Parathyroid adenoma (tissue), 2 donors: ENCODE results near the gene SMIM20.
"Not testable (repeated sequence)": the region's sequence is repeated elsewhere in the genome, so short reads cannot be mapped to it uniquely, and the experiment has no call there.

ENCODE experiments used
- H2AFZ ChIP-seq: fragments of 300-600 bp; sonication (generic); one replicate; pipeline ENCODE4 v1.7.0; 2017; ENCODE audit warnings: antibody characterized with exemption, mild to moderate bottlenecking
- H3K27ac ChIP-seq: fragments of 300-600 bp; sonication (generic); one replicate; pipeline ENCODE4 v1.7.0; 2017
- H3K27me3 ChIP-seq: fragments of 300-600 bp; sonication (generic); one replicate; pipeline ENCODE4 v1.7.0; 2017; ENCODE audit warnings: low read length; ENCODE audit not compliant: control insufficient read depth, insufficient read depth
- H3K36me3 ChIP-seq: fragments of 300-600 bp; sonication (generic); one replicate; pipeline ENCODE4 v1.7.0; 2017; ENCODE audit warnings: low read length; ENCODE audit not compliant: control insufficient read depth, insufficient read depth
- H3K4me1 ChIP-seq: fragments of 300-600 bp; sonication (generic); one replicate; pipeline ENCODE4 v1.7.0; 2017; ENCODE audit warnings: control low read depth
- H3K4me2 ChIP-seq: fragments of 300-600 bp; sonication (generic); one replicate; pipeline ENCODE4 v1.7.0; 2017; ENCODE audit warnings: low read length
- H3K4me3 ChIP-seq: fragments of 300-600 bp; sonication (generic); one replicate; pipeline ENCODE4 v1.7.0; 2017; ENCODE audit warnings: low read depth, low read length
- H3K79me2 ChIP-seq: fragments of 300-600 bp; sonication (generic); one replicate; pipeline ENCODE4 v1.7.0; 2017; ENCODE audit warnings: control low read depth
- H3K9ac ChIP-seq: fragments of 300-600 bp; sonication (generic); one replicate; pipeline ENCODE4 v1.7.0; 2017; ENCODE audit warnings: mild to moderate bottlenecking
- H3K9me3 ChIP-seq: fragments of 300-600 bp; sonication (generic); one replicate; pipeline ENCODE4 v1.7.0; 2017; ENCODE audit warnings: low read length; ENCODE audit not compliant: control insufficient read depth
- TF ChIP-seq, protein P1 (sequence below): fragments of 300-600 bp; sonication (generic); IDR thresholded peaks from one replicate; pipeline ENCODE4 v1.7.0; 2017; ENCODE audit warnings: antibody characterized with exemption, mild to moderate bottlenecking
- donor health status: primary hyperparathyroidism.

Gene SMIM20

DNA sequence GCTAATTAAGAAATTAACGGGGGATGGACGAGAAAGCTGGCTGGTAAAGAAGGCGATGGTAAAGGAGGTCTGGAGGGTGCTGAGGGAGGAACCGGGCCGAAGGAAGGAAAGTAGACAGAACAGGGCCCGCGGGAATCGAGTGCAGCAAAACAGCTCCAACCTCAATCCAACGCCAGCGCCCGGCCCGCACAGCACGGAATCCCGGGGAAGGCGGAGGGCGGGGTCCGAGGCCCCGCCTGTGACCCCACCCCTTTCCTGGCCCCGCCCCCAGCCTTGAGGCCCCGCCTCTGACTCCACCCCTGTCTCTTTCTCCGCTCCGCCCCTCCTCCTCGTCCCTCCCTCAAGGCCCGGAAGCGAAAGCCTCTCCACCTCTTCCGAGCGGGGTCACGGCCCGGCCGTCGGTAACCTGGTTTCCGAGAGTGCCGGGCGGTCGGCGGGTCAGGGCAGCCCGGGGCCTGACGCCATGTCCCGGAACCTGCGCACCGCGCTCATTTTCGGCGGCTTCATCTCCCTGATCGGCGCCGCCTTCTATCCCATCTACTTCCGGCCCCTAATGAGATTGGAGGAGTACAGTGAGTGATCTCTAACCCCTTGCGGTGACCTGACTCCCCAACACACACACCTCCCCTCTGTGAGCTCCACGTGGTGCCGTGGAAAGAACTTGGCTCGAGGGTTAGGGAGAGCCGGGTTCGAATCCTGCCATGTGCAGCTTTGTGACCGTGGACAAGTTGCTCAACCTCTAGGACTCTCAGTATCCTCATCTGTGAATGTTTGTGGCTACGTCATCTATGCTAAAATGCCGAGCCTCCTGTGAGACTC is at the start of gene SMIM20:
SMIM20 (plus strand) TSS at position 370 of the 819 bp plus-strand sequence; CDS start at position 464, 94 bp downstream.
- Histone ChIP-seq H3K27ac (peak within 1 kb of the TSS; percentile 74), H3K27me3 (no peaks in the 10 kb centered on the region), H3K9me3 (no peaks in the 10 kb centered on the region), H3K9ac (no peak within 1 kb of the TSS), H3K4me1 (no peaks in the 10 kb centered on the region), H3K4me3 (peak within 1 kb of the TSS; percentile 74), H2AFZ (peak within 1 kb of the TSS; percentile 98), H3K79me2 (no peaks in the 10 kb centered on the region), H3K36me3 (no peaks in the 10 kb centered on the region), H3K4me2 (peak within 1 kb of the TSS; percentile 75)
- TF ChIP-seq, protein P1, sequence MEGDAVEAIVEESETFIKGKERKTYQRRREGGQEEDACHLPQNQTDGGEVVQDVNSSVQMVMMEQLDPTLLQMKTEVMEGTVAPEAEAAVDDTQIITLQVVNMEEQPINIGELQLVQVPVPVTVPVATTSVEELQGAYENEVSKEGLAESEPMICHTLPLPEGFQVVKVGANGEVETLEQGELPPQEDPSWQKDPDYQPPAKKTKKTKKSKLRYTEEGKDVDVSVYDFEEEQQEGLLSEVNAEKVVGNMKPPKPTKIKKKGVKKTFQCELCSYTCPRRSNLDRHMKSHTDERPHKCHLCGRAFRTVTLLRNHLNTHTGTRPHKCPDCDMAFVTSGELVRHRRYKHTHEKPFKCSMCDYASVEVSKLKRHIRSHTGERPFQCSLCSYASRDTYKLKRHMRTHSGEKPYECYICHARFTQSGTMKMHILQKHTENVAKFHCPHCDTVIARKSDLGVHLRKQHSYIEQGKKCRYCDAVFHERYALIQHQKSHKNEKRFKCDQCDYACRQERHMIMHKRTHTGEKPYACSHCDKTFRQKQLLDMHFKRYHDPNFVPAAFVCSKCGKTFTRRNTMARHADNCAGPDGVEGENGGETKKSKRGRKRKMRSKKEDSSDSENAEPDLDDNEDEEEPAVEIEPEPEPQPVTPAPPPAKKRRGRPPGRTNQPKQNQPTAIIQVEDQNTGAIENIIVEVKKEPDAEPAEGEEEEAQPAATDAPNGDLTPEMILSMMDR = no peak

DNA sequence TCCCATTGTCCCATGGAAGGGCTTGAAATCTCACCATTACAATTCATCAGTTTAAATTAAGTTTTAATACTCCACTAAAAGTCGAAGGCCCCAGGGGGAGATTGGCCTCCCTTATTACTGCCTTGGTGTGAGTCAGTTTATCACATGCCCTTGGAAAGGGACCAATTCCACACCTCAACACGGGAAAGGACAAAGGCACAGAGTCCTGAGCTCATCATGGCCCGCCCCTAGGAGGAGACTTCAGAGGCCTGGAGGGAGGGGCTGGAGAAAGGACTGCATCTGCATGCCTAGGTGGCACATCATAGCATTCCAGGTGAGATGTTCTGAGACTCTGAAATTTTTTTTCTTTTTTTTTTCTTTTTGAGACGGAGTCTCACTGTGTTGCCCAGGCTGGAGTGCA is 48.4 kb upstream of the SMIM20 start:
- Histone ChIP-seq H3K9ac (no peak overlapping the region), H2AFZ (no peak overlapping the region), H3K4me1 (peaks cover 7% of the 10 kb centered on the region), H3K79me2 (no peaks in the 10 kb centered on the region), H3K9me3 (no peaks in the 10 kb centered on the region), H3K27ac (no peak overlapping the region), H3K36me3 (no peaks in the 10 kb centered on the region), H3K4me2 (no peak overlapping the region), H3K27me3 (no peaks in the 10 kb centered on the region), H3K4me3 (no peak overlapping the region)
- TF ChIP-seq, protein P1 = no peak

DNA sequence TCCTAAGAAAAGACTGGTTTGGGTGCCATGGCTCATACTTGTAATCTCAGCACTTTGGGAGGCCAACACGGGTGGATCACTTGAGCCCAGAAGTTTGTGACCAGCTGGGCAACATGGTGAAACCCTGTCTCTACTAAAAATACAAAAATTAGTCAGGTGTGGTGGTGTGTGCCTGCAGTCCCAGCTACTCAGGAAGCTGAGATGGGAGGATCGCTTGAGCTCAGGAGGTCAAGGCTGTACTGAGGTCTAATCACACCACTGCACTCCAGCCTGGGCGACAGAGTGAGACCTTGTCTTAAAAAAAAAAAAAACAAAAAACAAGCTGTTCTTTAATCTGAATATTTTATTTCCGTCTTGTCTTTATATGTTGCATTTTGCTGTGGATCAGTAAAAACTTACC is 47.6 kb upstream of the SMIM20 start:
- H3K36me3 ChIP-seq, H2AFZ ChIP-seq, H3K27me3 ChIP-seq, H3K9me3 ChIP-seq, H3K9ac ChIP-seq, H3K4me2 ChIP-seq, H3K79me2 ChIP-seq, H3K4me3 ChIP-seq, H3K4me1 ChIP-seq, H3K27ac ChIP-seq: not testable (repeated sequence)

DNA sequence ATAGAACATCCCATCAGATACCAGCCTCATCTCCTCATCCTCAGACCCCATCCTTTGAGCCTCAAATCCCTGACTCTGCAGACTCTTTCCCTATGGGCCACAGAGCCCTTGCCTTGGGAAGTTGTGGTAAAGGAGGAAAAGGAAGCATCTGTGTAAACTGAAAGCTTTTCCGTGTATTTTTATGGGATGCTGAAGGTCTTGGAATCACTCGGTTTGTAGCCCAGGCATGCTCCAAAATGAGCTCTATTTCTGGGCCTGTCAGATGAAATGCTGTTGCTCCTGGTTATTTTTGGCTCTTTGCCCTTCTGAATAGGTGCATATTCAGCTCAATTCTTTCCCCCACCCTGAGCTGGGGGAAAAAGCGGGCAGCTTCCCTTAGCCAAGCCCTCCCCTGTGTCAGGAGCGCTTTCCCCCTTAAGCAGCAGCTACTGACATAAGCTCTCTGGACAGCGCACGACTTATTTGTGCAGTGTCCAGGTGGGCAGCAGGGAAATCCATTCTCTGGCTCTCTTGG is 46.2 kb upstream of the SMIM20 start:
- Histone ChIP-seq H3K27me3 (no peaks in the 10 kb centered on the region), H3K36me3 (no peaks in the 10 kb centered on the region), H3K79me2 (no peaks in the 10 kb centered on the region), H3K27ac (no peak overlapping the region), H3K4me3 (no peak overlapping the region), H3K4me1 (no peaks in the 10 kb centered on the region), H2AFZ (no peak overlapping the region), H3K9ac (no peak overlapping the region), H3K9me3 (no peaks in the 10 kb centered on the region), H3K4me2 (no peak overlapping the region)
- TF ChIP-seq, protein P1 = no peak

DNA sequence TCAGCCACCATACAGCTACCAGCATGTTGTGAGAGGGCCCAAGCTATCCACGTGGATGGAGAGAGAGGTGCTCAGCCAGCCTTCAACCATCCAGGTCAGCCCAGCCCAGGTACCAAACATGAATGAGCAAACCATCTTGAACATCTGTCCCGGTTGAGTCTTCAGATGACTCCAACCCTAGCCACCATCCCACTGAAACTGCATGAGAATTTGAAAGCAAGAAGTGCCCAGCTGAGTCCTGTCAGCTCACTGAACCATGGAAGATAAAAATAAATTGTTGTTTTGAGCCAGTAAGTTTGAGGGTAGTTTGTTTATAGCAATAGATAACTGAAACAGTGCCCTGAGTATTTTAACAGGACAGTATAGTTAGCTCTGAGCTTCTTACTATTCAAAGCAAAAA is 43.9 kb upstream of the SMIM20 start:
- TF ChIP-seq, protein P1 = no peak
- H3K9ac ChIP-seq = no peak overlapping the region
- H3K27me3 ChIP-seq = no peaks in the 10 kb centered on the region
- no peak overlapping the region for H3K4me3 ChIP-seq
- no peaks in the 10 kb centered on the region for H3K79me2 ChIP-seq
- H3K27ac ChIP-seq = no peak overlapping the region
- no peaks in the 10 kb centered on the region for H3K36me3 ChIP-seq
- no peak overlapping the region for H3K4me2 ChIP-seq
- H2AFZ ChIP-seq = no peak overlapping the region
- H3K4me1 ChIP-seq = no peaks in the 10 kb centered on the region
- no peaks in the 10 kb centered on the region for H3K9me3 ChIP-seq
